ENCODE results near the gene GALNT16. TPM values are rescaled to one million over a fixed set of nuclear protein-coding genes. Genes with fewer than 3 reads are reported as not detected.
"Not testable (repeated sequence)": the region's sequence is repeated elsewhere in the genome, so short reads cannot be mapped to it uniquely, and the experiment has no call there.

Gene GALNT16
- 124 TPM for total RNA-seq (ENCODE audit: unreplicated experiment)
- long read RNA-seq, full-length matches to known transcripts = 46 of 67 reads
- long read RNA-seq, partial matches to known transcripts = 17 of 67 reads
- long read RNA-seq, other reads (novel, unspliced or antisense) = 4 of 67 reads

DNA sequence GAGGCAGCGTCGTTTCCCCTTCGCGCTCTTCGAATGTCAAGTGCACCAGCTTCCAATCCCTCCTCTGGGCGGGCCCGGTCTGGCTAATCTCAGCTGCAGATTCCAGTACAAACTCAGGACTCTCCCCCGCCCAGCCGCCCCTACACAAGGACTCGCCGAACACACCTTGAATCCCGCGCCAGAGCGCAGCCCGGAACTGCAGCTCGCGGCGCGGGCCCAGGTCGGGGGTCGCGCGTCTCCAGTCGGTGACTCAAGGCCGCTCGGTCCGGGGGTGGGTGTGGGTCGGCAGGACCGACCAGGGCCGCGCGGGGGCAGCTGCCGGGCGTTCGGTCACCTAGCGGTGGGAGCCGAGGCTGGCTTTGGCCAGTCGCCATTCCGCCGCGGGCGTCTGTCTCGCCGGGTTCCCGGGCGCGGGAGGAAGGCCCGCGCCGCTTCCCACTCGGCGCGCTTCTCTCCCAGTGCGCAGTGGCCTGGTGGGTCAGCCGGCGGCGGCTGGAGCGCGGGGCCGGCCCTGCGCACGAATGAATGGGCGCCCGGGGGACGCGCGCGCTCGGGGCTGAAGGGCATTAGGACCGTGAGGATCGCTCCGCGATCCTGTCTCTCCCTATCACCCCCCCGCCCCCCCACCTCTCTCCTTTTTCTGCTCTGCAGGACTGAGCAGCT is at the start of gene GALNT16:
Gene GALNT16 (plus strand): TSS at position 632 of the 663 bp plus-strand sequence. CDS start 133 bp downstream, outside the sequence.
- TF ChIP-seq, protein P1, sequence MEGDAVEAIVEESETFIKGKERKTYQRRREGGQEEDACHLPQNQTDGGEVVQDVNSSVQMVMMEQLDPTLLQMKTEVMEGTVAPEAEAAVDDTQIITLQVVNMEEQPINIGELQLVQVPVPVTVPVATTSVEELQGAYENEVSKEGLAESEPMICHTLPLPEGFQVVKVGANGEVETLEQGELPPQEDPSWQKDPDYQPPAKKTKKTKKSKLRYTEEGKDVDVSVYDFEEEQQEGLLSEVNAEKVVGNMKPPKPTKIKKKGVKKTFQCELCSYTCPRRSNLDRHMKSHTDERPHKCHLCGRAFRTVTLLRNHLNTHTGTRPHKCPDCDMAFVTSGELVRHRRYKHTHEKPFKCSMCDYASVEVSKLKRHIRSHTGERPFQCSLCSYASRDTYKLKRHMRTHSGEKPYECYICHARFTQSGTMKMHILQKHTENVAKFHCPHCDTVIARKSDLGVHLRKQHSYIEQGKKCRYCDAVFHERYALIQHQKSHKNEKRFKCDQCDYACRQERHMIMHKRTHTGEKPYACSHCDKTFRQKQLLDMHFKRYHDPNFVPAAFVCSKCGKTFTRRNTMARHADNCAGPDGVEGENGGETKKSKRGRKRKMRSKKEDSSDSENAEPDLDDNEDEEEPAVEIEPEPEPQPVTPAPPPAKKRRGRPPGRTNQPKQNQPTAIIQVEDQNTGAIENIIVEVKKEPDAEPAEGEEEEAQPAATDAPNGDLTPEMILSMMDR (IDR thresholded peaks at IDR 0.05; ENCODE audit: partially characterized antibody, unreplicated experiment) = peak; percentile 70
- H3K27ac Mint-ChIP-seq (ENCODE audit: unreplicated experiment) = peak within 1 kb of the TSS; percentile 90
- peaks cover 53% of the 10 kb centered on the region for H3K4me1 Mint-ChIP-seq (ENCODE audit: low read depth, unreplicated experiment)
- H3K36me3 Mint-ChIP-seq (ENCODE audit: unreplicated experiment) = peaks cover 5% of the 10 kb centered on the region
- peaks cover 21% of the 10 kb centered on the region for H3K9me3 Mint-ChIP-seq (ENCODE audit: unreplicated experiment)
- H3K27me3 Mint-ChIP-seq (ENCODE audit: unreplicated experiment) = peaks cover 16% of the 10 kb centered on the region
- DNase-seq = peak; percentile 84
- H3K4me3 Mint-ChIP-seq (ENCODE audit: unreplicated experiment) = peak within 1 kb of the TSS; percentile 94

DNA sequence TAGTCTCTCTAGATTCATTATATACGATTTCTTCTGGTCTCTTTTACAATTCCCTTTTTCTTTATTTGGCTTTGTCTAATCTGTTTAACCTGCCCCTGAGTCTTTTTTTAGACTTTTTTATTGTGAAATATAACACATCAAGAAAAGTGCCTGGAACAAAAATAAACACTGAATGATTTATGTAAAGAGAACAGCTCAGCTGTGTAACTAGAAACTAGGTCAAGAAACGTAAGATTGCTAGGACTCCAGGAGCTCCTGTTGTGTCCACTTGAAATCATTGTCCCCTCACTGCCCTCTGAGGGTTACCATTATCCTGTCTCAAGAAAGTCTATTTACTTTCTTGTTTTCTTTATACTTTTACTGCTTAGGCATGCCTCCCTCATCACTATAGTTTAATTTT is 45.6 kb upstream of the GALNT16 start:
- no peak overlapping the region for H3K27ac Mint-ChIP-seq (ENCODE audit: unreplicated experiment)
- no peaks in the 10 kb centered on the region for H3K4me1 Mint-ChIP-seq (ENCODE audit: low read depth, unreplicated experiment)
- no peak overlapping the region for H3K4me3 Mint-ChIP-seq (ENCODE audit: unreplicated experiment)
- H3K9me3 Mint-ChIP-seq (ENCODE audit: unreplicated experiment) = no peaks in the 10 kb centered on the region
- H3K36me3 Mint-ChIP-seq (ENCODE audit: unreplicated experiment) = peaks cover 5% of the 10 kb centered on the region
- H3K27me3 Mint-ChIP-seq (ENCODE audit: unreplicated experiment) = no peaks in the 10 kb centered on the region
- no peak for DNase-seq
- TF ChIP-seq, protein P1 (IDR thresholded peaks at IDR 0.05; ENCODE audit: partially characterized antibody, unreplicated experiment) = no peak

DNA sequence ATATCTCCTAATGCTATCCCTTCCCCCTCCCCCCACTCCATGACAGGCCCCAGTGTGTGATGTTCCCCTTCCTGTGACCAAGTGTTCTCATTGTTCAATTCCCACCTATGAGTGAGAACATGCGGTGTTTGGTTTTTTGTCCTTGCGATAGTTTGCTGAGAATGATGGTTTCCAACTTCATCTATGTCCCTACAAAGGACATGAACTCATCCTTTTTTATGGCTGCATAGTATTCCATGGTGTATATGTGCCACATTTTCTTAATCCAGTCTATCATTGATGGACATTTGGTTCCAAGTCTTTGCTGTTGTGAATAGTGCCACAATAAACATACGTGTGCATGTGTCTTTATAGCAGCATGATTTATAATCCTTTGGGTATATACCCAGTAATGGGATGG is 42.3 kb upstream of the GALNT16 start:
- not testable (repeated sequence) for H3K4me3 Mint-ChIP-seq (ENCODE audit: unreplicated experiment); H3K27me3 Mint-ChIP-seq (ENCODE audit: unreplicated experiment); DNase-seq; H3K36me3 Mint-ChIP-seq (ENCODE audit: unreplicated experiment); H3K27ac Mint-ChIP-seq (ENCODE audit: unreplicated experiment); H3K4me1 Mint-ChIP-seq (ENCODE audit: low read depth, unreplicated experiment); H3K9me3 Mint-ChIP-seq (ENCODE audit: unreplicated experiment)

DNA sequence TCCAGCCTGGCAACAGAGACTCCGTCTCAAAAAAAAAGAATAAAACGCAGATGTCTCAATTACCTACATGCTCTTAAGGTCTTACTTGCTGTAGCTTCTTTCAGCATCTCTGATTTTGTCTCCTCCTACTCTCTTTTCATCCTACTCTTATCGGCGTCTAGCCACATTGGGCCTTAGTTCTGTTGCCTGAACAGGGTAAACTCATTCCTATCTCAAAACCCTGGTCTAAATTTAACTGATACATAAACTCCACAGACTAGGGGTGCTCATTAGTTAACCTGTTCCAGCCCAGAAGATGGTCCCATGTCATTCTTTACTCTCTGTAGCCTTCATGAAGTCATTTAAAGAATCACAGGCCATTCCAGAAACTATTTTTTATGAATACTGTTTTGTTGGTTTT is 35.0 kb upstream of the GALNT16 start:
- peaks cover 3% of the 10 kb centered on the region for H3K36me3 Mint-ChIP-seq (ENCODE audit: unreplicated experiment)
- H3K9me3 Mint-ChIP-seq (ENCODE audit: unreplicated experiment) = peaks cover 3% of the 10 kb centered on the region

DNA sequence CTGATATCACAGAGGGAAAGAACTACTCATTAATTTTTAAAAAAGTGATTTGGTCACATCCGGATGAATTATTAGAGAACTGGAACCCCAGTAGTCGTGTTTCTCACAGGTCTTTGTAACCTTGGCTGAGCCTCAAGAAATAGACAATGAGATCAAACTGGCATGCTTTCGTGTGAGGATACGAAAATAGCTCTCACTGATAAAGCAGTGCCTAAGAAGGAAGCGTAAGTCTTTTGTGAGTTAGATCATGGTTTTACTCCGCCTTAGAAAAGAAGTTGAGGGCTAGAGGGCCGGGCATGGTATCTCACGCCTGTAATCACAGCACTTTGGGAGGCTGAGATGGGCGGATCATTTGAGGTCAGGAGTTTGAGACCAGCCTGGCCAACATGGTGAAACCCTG is 33.8 kb upstream of the GALNT16 start:
- H3K9me3 Mint-ChIP-seq (ENCODE audit: unreplicated experiment) = peaks cover 3% of the 10 kb centered on the region
- TF ChIP-seq, protein P1 (IDR thresholded peaks at IDR 0.05; ENCODE audit: partially characterized antibody, unreplicated experiment) = no peak
- no peaks in the 10 kb centered on the region for H3K4me1 Mint-ChIP-seq (ENCODE audit: low read depth, unreplicated experiment)
- no peak overlapping the region for H3K4me3 Mint-ChIP-seq (ENCODE audit: unreplicated experiment)
- H3K27me3 Mint-ChIP-seq (ENCODE audit: unreplicated experiment) = no peaks in the 10 kb centered on the region
- no peak overlapping the region for H3K27ac Mint-ChIP-seq (ENCODE audit: unreplicated experiment)
- peaks cover 3% of the 10 kb centered on the region for H3K36me3 Mint-ChIP-seq (ENCODE audit: unreplicated experiment)
- DNase-seq = no peak

More for the DNA sequence above, 35.0 kb upstream of the GALNT16 start:
- no peak for DNase-seq
- no peak overlapping the region for H3K27ac Mint-ChIP-seq (ENCODE audit: unreplicated experiment)
- H3K27me3 Mint-ChIP-seq (ENCODE audit: unreplicated experiment) = no peaks in the 10 kb centered on the region
- H3K4me3 Mint-ChIP-seq (ENCODE audit: unreplicated experiment) = no peak overlapping the region
- TF ChIP-seq, protein P1 (IDR thresholded peaks at IDR 0.05; ENCODE audit: partially characterized antibody, unreplicated experiment) = no peak
- H3K4me1 Mint-ChIP-seq (ENCODE audit: low read depth, unreplicated experiment) = no peaks in the 10 kb centered on the region

Data from glutamatergic neuron (in vitro differentiated cells).